Hepatocyte (in vitro differentiated cells): ENCODE data around the gene MUCL1.

Experiments used
- EZH2phosphoT487 ChIP-seq: fragments of 200-600 bp; sonication (generic); IDR thresholded peaks from one replicate; pipeline ENCODE4 v1.6.1; 2018; ENCODE audit warnings: antibody characterized with exemption, mild to moderate bottlenecking, low read depth, moderate library complexity; ENCODE audit not compliant: unreplicated experiment, severe bottlenecking
- TF ChIP-seq, protein P1 (sequence below): fragments of 200-600 bp; sonication (generic); IDR thresholded peaks from 2 replicates; pipeline ENCODE4 v1.5.1; 2016; ENCODE audit warnings: antibody characterized with exemption, mild to moderate bottlenecking; ENCODE audit not compliant: poor library complexity

DNA sequence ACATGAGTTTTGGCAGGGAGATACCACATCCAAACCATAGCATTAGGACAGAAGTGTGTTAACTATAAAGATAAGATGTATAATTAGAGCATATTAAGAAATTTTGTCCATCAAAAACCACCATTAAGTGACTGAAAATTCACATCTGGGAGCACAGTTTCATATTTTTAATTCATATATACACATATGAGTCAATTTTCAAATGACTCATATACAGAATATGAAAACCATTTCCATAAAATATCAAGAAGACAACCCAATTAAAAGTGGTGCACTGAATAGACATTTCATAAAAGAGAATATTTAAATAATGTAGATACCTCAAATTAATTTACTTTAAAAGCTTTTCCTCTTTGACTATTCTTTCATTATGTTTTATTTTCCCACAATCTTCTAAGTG, 25.3 kb downstream of the MUCL1 start:
- TF ChIP-seq, protein P1, sequence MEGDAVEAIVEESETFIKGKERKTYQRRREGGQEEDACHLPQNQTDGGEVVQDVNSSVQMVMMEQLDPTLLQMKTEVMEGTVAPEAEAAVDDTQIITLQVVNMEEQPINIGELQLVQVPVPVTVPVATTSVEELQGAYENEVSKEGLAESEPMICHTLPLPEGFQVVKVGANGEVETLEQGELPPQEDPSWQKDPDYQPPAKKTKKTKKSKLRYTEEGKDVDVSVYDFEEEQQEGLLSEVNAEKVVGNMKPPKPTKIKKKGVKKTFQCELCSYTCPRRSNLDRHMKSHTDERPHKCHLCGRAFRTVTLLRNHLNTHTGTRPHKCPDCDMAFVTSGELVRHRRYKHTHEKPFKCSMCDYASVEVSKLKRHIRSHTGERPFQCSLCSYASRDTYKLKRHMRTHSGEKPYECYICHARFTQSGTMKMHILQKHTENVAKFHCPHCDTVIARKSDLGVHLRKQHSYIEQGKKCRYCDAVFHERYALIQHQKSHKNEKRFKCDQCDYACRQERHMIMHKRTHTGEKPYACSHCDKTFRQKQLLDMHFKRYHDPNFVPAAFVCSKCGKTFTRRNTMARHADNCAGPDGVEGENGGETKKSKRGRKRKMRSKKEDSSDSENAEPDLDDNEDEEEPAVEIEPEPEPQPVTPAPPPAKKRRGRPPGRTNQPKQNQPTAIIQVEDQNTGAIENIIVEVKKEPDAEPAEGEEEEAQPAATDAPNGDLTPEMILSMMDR, result no peak
- TF ChIP-seq EZH2phosphoT487, result no peak
